K562 (cell line): ENCODE measurements around the gene UBR7. TPM values are rescaled to one million over a fixed set of nuclear protein-coding genes. Genes with fewer than 3 reads are reported as not detected.
A peak's percentile ranks its signal among the peaks of the same experiment; 100 is the strongest.

Experiments
- ARHGAP35 ChIP-seq: fragments of 450-650 bp; IDR thresholded peaks from 2 replicates; pipeline ENCODE4 v1.6.1; 2018; ENCODE audit not compliant: partially characterized antibody
- BRD9 ChIP-seq: fragments of 450-650 bp; IDR thresholded peaks from 2 replicates; pipeline ENCODE4 v1.6.1; 2018; ENCODE audit warnings: low read depth; ENCODE audit not compliant: partially characterized antibody
- ETV1 ChIP-seq: fragments of 450-650 bp; conservative IDR thresholded peaks from 2 replicates; pipeline ENCODE4 v1.6.1; 2016; ENCODE audit warnings: missing genetic modification characterization, control low read depth, low read depth, missing compliant biosample characterization
- FOXK1 ChIP-seq: sonication (generic); formaldehyde crosslinking; IDR thresholded peaks from 2 replicates; pipeline ENCODE4 v1.8.0; 2022; ENCODE audit warnings: missing genetic modification reagents, mild to moderate bottlenecking, borderline replicate concordance
- HDAC1 ChIP-seq, 2 experiments: fragments of 450-650 bp; IDR thresholded peaks; 2 replicates each; pipeline ENCODE4 v1.6.1; 2016 to 2017; ENCODE audit warnings: inconsistent platforms in 1 of 2, mild to moderate bottlenecking in 1 of 2, moderate library complexity in 1 of 2
- IRF2 ChIP-seq: sonication (generic); formaldehyde crosslinking; IDR thresholded peaks from 2 replicates; pipeline ENCODE4 v1.8.1; 2022; ENCODE audit warnings: mild to moderate bottlenecking, missing genetic modification reagents
- NCOA1 ChIP-seq: fragments of 450-650 bp; IDR thresholded peaks from 2 replicates; pipeline ENCODE4 v1.6.1; 2016; ENCODE audit warnings: low read depth
- NR2C2 ChIP-seq, 2 experiments: fragments of 200-800 bp in 1 of 2; sonication (Bioruptor generic) in 1 of 2; sonication (generic) in 1 of 2; formaldehyde crosslinking in 1 of 2; IDR thresholded peaks; 2 replicates each; pipeline versions ENCODE4 v1.6.1 to v1.8.0; 2016 to 2022; ENCODE audit warnings: mild to moderate bottlenecking in 1 of 2, missing compliant biosample characterization in 1 of 2, missing genetic modification characterization in 1 of 2, missing genetic modification reagents in 1 of 2
- POLR2G ChIP-seq: fragments of 200-400 bp; formaldehyde crosslinking; IDR thresholded peaks from 2 replicates; pipeline ENCODE4 v1.6.1; 2017; ENCODE audit warnings: low read depth, mild to moderate bottlenecking, antibody characterized with exemption, low read length, moderate library complexity
- POLR2H ChIP-seq: IDR thresholded peaks from 2 replicates; pipeline ENCODE4 v1.6.1; 2016; ENCODE audit warnings: missing genetic modification characterization, low read depth, mild to moderate bottlenecking, control low read depth, missing compliant biosample characterization, moderate library complexity
- PTBP1 ChIP-seq: fragments of 200-400 bp; formaldehyde crosslinking; IDR thresholded peaks from 2 replicates; pipeline ENCODE4 v1.6.1; 2017; ENCODE audit warnings: low read depth, low read length
- SMAD1 ChIP-seq: fragments of 150-350 bp; IDR thresholded peaks from 2 replicates; pipeline ENCODE4 v1.6.1; 2014; ENCODE audit warnings: low read length, low read depth; ENCODE audit not compliant: partially characterized antibody
- SMAD3 ChIP-seq: fragments of 450-650 bp; formaldehyde crosslinking; conservative IDR thresholded peaks from 2 replicates; pipeline ENCODE4 v1.4.0; 2020; ENCODE audit warnings: mild to moderate bottlenecking
- SMC3 ChIP-seq: conservative IDR thresholded peaks from 2 replicates; pipeline ENCODE4 v1.6.1; 2011; ENCODE audit warnings: low read depth, low read length, improper control_type of control experiment; ENCODE audit not compliant: insufficient read depth
- TBL1XR1 ChIP-seq, 2 experiments: IDR thresholded peaks; 2 replicates each; pipeline ENCODE4 v1.6.1; 2012; ENCODE audit warnings: improper control_type of control experiment in 2 of 2, low read length in 2 of 2, mild to moderate bottlenecking in 1 of 2
- TSHZ1 ChIP-seq: fragments of 250-450 bp; sonication (Bioruptor Pico); IDR thresholded peaks from 2 replicates; pipeline ENCODE4 v1.4.0; 2020; ENCODE audit warnings: mild to moderate bottlenecking, moderate library complexity
- ZBTB1 ChIP-seq: sonication (generic); formaldehyde crosslinking; IDR thresholded peaks from 2 replicates; pipeline ENCODE4 v1.8.1; 2023; ENCODE audit warnings: missing genetic modification reagents, low read depth, mild to moderate bottlenecking, borderline replicate concordance
- ZNF780A ChIP-seq: fragments of 250-450 bp; sonication (Bioruptor Pico); IDR thresholded peaks from 2 replicates; pipeline ENCODE4 v1.5.0; 2021; ENCODE audit warnings: mild to moderate bottlenecking
- polyA plus RNA-seq, 8 experiments: library from polyadenylated mRNA; depleted of rRNA in 4 of 8; stranded (reverse) in 5 of 8; unstranded in 3 of 8; fragments of >200 nt; fragmentation: Nextera tagmentation in 2 of 8; fragmentation: Illumina TruSeq in 1 of 8; extraction: Ambion mirVana in 2 of 8; extraction: Trizol in 1 of 8; gene quantifications; 2 replicates each; pipeline versions ENCODE4 v1.2.1 to v1.2.3, GENCODE V29; 2011 to 2014; ENCODE audit warnings: inconsistent platforms in 1 of 8, missing spikeins in 1 of 8
- total RNA-seq, 7 experiments: library from RNA; depleted of rRNA in 6 of 7; stranded (reverse); fragments of >200 nt in 6 of 7; fragmentation: Illumina TruSeq in 2 of 7; extraction: Trizol in 2 of 7; gene quantifications; 2 replicates each; pipeline versions ENCODE4 v1.2.1 to v1.2.3, GENCODE V29; 2011 to 2021; ENCODE audit warnings: low replicate concordance in 1 of 7
- TF ChIP-seq, protein P1 (sequence below): fragments of 200-800 bp; sonication (Bioruptor generic); IDR thresholded peaks from 2 replicates; pipeline ENCODE4 v1.6.1; 2017; ENCODE audit warnings: missing genetic modification characterization, missing compliant biosample characterization

UBR7 gene
- total and polyA plus RNA-seq, 9 of the 15 experiments (the other 6 are each of a cell fraction or from before 2014, with no cell fraction given) = 12.5 to 63.0 (median 34.4) TPM

- TF ChIP-seq SMAD3 (CRISPR knock-in tag) = no peak
- TF ChIP-seq POLR2G = peak; percentile 89
- no peak for TF ChIP-seq IRF2
- TF ChIP-seq, protein P1, sequence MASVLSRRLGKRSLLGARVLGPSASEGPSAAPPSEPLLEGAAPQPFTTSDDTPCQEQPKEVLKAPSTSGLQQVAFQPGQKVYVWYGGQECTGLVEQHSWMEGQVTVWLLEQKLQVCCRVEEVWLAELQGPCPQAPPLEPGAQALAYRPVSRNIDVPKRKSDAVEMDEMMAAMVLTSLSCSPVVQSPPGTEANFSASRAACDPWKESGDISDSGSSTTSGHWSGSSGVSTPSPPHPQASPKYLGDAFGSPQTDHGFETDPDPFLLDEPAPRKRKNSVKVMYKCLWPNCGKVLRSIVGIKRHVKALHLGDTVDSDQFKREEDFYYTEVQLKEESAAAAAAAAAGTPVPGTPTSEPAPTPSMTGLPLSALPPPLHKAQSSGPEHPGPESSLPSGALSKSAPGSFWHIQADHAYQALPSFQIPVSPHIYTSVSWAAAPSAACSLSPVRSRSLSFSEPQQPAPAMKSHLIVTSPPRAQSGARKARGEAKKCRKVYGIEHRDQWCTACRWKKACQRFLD (CRISPR knock-in tag) = no peak
- no peak for TF ChIP-seq TSHZ1
- TF ChIP-seq TBL1XR1 (IDR thresholded peaks at IDR 0.05; ENCODE audit: low read length in 2 of 2) = no peak
- TF ChIP-seq NCOA1 = no peak
- no peak for TF ChIP-seq NR2C2 (CRISPR knock-in tag; IDR thresholded peaks at IDR 0.05)
- TF ChIP-seq NR2C2 (tag; IDR thresholded peaks at IDR 0.05) = peak; percentile 57; the same call in 1 of the 2 replicates
- peak; percentile 36; the same call in 1 of the 2 replicates for TF ChIP-seq ZBTB1
- no peak for TF ChIP-seq SMC3
- peak in 1 of 2 experiments; percentile 52; a peak in 1 of 4 replicates for TF ChIP-seq HDAC1 (IDR thresholded peaks at IDR 0.05)
- no peak for TF ChIP-seq SMAD1
- no peak for TF ChIP-seq ARHGAP35
- TF ChIP-seq BRD9 = no peak
- TF ChIP-seq POLR2H = no peak; the same call in 1 of the 2 replicates
- TF ChIP-seq ZNF780A (CRISPR knock-in tag) = no peak
- TF ChIP-seq PTBP1 = no peak
- 0 out of 2 replicates have a peak, but pooled peaks have one; percentile 4 for TF ChIP-seq ETV1
- TF ChIP-seq FOXK1 (CRISPR knock-in tag) = no peak
Measured at GRCh38 chr14:93184391-93185348, 22.4 kb upstream of the UBR7 start, which contains the start of the genes LYSET and MOAP1 (continued).
